ENCODE results near the gene UBE2H.

- TF ChIP-seq POLR2A (IDR thresholded peaks at IDR 0.05) (no peak), POLR2AphosphoS5 (IDR thresholded peaks at IDR 0.05) (no peak)
- TF ChIP-seq, protein P1, sequence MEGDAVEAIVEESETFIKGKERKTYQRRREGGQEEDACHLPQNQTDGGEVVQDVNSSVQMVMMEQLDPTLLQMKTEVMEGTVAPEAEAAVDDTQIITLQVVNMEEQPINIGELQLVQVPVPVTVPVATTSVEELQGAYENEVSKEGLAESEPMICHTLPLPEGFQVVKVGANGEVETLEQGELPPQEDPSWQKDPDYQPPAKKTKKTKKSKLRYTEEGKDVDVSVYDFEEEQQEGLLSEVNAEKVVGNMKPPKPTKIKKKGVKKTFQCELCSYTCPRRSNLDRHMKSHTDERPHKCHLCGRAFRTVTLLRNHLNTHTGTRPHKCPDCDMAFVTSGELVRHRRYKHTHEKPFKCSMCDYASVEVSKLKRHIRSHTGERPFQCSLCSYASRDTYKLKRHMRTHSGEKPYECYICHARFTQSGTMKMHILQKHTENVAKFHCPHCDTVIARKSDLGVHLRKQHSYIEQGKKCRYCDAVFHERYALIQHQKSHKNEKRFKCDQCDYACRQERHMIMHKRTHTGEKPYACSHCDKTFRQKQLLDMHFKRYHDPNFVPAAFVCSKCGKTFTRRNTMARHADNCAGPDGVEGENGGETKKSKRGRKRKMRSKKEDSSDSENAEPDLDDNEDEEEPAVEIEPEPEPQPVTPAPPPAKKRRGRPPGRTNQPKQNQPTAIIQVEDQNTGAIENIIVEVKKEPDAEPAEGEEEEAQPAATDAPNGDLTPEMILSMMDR (IDR thresholded peaks at IDR 0.05 in 8 of 11, conservative IDR thresholded peaks at IDR 0.05 in 3 of 11) = no peak
Measured at GRCh38 chr7:129955993-129956543, 3.3 kb upstream of the UBE2H start.

Data from spleen (tissue), 7 donors.